HL-60 (cell line): ENCODE measurements around the gene SGCG.

Source experiments
- POLR2AphosphoS5 ChIP-seq: IDR thresholded peaks from 2 replicates; pipeline ENCODE4 v1.6.1; 2012; ENCODE audit warnings: low read depth
- SPI1 ChIP-seq: IDR thresholded peaks from 2 replicates; pipeline ENCODE4 v1.6.1; 2012; ENCODE audit warnings: low read depth, mild to moderate bottlenecking, borderline replicate concordance
- TF ChIP-seq, protein P1 (sequence below): IDR thresholded peaks from one replicate; pipeline ENCODE4 v1.5.1; 2011; ENCODE audit warnings: low read length, control low read depth, inconsistent platforms; ENCODE audit not compliant: insufficient read depth
- TF ChIP-seq, protein P2 (sequence below): IDR thresholded peaks from 2 replicates; pipeline ENCODE4 v1.6.1; 2012; ENCODE audit warnings: low read depth; ENCODE audit not compliant: insufficient replicate concordance

DNA sequence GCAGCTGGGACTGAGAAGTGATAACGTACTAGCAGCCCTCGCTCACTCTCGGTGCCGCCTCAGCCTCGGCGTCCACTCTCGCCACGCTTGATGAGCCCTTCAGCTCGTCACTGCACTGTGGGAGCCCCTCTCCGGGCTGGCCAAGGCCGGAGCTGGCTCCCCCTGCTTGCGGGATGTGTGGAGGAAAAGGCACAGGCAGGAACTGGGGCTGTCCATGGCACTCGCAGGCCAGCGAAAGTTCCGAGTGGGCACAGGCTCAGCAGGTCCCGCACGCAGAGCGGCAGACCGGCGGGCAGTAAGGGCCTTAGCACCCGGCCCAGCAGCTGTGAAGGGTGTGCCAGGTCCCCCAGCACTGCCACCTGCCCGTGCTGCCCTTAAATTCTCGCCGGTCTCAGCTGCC, 38.8 kb upstream of the SGCG start:
- TF ChIP-seq, protein P1, sequence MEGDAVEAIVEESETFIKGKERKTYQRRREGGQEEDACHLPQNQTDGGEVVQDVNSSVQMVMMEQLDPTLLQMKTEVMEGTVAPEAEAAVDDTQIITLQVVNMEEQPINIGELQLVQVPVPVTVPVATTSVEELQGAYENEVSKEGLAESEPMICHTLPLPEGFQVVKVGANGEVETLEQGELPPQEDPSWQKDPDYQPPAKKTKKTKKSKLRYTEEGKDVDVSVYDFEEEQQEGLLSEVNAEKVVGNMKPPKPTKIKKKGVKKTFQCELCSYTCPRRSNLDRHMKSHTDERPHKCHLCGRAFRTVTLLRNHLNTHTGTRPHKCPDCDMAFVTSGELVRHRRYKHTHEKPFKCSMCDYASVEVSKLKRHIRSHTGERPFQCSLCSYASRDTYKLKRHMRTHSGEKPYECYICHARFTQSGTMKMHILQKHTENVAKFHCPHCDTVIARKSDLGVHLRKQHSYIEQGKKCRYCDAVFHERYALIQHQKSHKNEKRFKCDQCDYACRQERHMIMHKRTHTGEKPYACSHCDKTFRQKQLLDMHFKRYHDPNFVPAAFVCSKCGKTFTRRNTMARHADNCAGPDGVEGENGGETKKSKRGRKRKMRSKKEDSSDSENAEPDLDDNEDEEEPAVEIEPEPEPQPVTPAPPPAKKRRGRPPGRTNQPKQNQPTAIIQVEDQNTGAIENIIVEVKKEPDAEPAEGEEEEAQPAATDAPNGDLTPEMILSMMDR = no peak
- TF ChIP-seq SPI1 (no peak), POLR2AphosphoS5 (no peak)
- TF ChIP-seq, protein P2, sequence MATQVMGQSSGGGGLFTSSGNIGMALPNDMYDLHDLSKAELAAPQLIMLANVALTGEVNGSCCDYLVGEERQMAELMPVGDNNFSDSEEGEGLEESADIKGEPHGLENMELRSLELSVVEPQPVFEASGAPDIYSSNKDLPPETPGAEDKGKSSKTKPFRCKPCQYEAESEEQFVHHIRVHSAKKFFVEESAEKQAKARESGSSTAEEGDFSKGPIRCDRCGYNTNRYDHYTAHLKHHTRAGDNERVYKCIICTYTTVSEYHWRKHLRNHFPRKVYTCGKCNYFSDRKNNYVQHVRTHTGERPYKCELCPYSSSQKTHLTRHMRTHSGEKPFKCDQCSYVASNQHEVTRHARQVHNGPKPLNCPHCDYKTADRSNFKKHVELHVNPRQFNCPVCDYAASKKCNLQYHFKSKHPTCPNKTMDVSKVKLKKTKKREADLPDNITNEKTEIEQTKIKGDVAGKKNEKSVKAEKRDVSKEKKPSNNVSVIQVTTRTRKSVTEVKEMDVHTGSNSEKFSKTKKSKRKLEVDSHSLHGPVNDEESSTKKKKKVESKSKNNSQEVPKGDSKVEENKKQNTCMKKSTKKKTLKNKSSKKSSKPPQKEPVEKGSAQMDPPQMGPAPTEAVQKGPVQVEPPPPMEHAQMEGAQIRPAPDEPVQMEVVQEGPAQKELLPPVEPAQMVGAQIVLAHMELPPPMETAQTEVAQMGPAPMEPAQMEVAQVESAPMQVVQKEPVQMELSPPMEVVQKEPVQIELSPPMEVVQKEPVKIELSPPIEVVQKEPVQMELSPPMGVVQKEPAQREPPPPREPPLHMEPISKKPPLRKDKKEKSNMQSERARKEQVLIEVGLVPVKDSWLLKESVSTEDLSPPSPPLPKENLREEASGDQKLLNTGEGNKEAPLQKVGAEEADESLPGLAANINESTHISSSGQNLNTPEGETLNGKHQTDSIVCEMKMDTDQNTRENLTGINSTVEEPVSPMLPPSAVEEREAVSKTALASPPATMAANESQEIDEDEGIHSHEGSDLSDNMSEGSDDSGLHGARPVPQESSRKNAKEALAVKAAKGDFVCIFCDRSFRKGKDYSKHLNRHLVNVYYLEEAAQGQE = no peak
